IMR-90 (cell line): ENCODE results near the gene CD44. TPM values are rescaled to one million over a fixed set of nuclear protein-coding genes. Genes with fewer than 3 reads are reported as not detected.

Experiments used
- ATAC-seq: fragments of 200-7000 bp; cut with Tn5 transposase; 2 replicates; pipeline ENCODE4 v1.9.1; 2020; ENCODE audit warnings: low read depth, mild to moderate bottlenecking, moderate library complexity
- BruUV-seq: library from RNA; stranded (reverse); fragments of 400-500 nt; replicated peaks from 2 replicates; lab custom pipeline; 2021; lab: Mats Ljungman, UMichigan
- CTCF ChIA-PET: fragments of 300-600 bp; formaldehyde crosslinking; extraction: SDS; loops from one replicate; lab custom pipeline; 2021; ENCODE audit warnings: antibody characterized with exemption; lab: Yijun Ruan, JAX
- POLR2A ChIA-PET: fragments of 300-600 bp; sonication (Branson Sonifier 250); formaldehyde crosslinking; loops from one replicate; lab custom pipeline; 2022; ENCODE audit warnings: antibody characterized with exemption; ENCODE audit not compliant: unreplicated experiment; lab: Charles Lee
- DNase-seq: peaks from one replicate; pipeline ENCODE4 v3.0.0; 2013
- H2AFZ ChIP-seq: replicated peaks from 2 replicates; pipeline ENCODE3; 2013; ENCODE audit warnings: low read length, mild to moderate bottlenecking; ENCODE audit not compliant: poor library complexity
- H2AK5ac ChIP-seq: 2 replicates; pipeline ENCODE4 v1.6.1; 2013; ENCODE audit warnings: low read depth, low read length, inconsistent platforms
- H2AK9ac ChIP-seq: replicated peaks from 2 replicates; pipeline ENCODE3; 2013; ENCODE audit warnings: mild to moderate bottlenecking, low read depth, low read length, moderate library complexity; ENCODE audit not compliant: poor library complexity
- H2BK120ac ChIP-seq: 2 replicates; pipeline ENCODE4 v1.6.1; 2013; ENCODE audit warnings: low read depth, low read length, inconsistent platforms
- H2BK15ac ChIP-seq: 3 replicates; pipeline ENCODE4 v1.6.1; 2013; ENCODE audit warnings: low read depth, low read length, inconsistent platforms
- H2BK20ac ChIP-seq: 2 replicates; pipeline ENCODE4 v1.6.1; 2013; ENCODE audit warnings: low read depth, mild to moderate bottlenecking, inconsistent platforms, low read length, moderate library complexity
- H2BK5ac ChIP-seq: 2 replicates; pipeline ENCODE4 v1.6.1; 2013; ENCODE audit warnings: mild to moderate bottlenecking, low read depth, low read length, inconsistent platforms; ENCODE audit not compliant: poor library complexity, severe bottlenecking
- H3K14ac ChIP-seq: replicated peaks from 2 replicates; pipeline ENCODE4 v1.6.1; 2013; ENCODE audit warnings: low read depth, low read length, inconsistent platforms
- H3K18ac ChIP-seq: 2 replicates; pipeline ENCODE4 v1.6.1; 2013; ENCODE audit warnings: low read depth, low read length, control low read depth
- H3K23ac ChIP-seq: 2 replicates; pipeline ENCODE4 v1.6.1; 2013; ENCODE audit warnings: low read depth, low read length, inconsistent platforms
- H3K27ac ChIP-seq: 2 replicates; pipeline ENCODE4 v1.5.1; 2013; ENCODE audit warnings: mild to moderate bottlenecking, control low read depth, low read length; ENCODE audit not compliant: insufficient read depth
- H3K27me3 ChIP-seq: 2 replicates; pipeline ENCODE4 v1.6.1; 2013; ENCODE audit warnings: low read length; ENCODE audit not compliant: control insufficient read depth, insufficient read depth
- H3K36me3 ChIP-seq: 2 replicates; pipeline ENCODE4 v1.6.1; 2013; ENCODE audit warnings: low read length, mixed read lengths; ENCODE audit not compliant: control insufficient read depth, insufficient read depth
- H3K4ac ChIP-seq: 2 replicates; pipeline ENCODE4 v1.6.1; 2013; ENCODE audit warnings: low read depth, low read length, inconsistent platforms
- H3K4me1 ChIP-seq: 2 replicates; pipeline ENCODE4 v1.6.1; 2013; ENCODE audit warnings: low read length, mixed read lengths; ENCODE audit not compliant: control insufficient read depth, insufficient read depth
- H3K4me2 ChIP-seq: 2 replicates; pipeline ENCODE4 v1.6.1; 2013; ENCODE audit warnings: low read depth, mild to moderate bottlenecking, control low read depth, low read length, moderate library complexity
- H3K4me3 ChIP-seq: 2 replicates; pipeline ENCODE4 v1.5.1; 2013; ENCODE audit warnings: low read depth, mild to moderate bottlenecking, control low read depth, low read length, moderate library complexity; ENCODE audit not compliant: insufficient read depth
- H3K56ac ChIP-seq: 2 replicates; pipeline ENCODE4 v1.6.1; 2013; ENCODE audit warnings: low read length, inconsistent platforms; ENCODE audit not compliant: insufficient read depth; ENCODE audit errors: extremely low read depth
- H3K79me1 ChIP-seq, 2 experiments: 2 replicates each; pipeline ENCODE4 v1.6.1; 2013; ENCODE audit warnings: low read length in 2 of 2, inconsistent platforms in 1 of 2, low read depth in 1 of 2
- H3K9ac ChIP-seq: 2 replicates; pipeline ENCODE4 v1.6.1; 2013; ENCODE audit warnings: low read depth, low read length, control low read depth
- H3K9me1 ChIP-seq: 2 replicates; pipeline ENCODE4 v1.6.1; 2013; ENCODE audit warnings: low read length, inconsistent platforms; ENCODE audit not compliant: insufficient read depth
- H3K9me3 ChIP-seq: 2 replicates; pipeline ENCODE4 v1.6.1; 2013; ENCODE audit warnings: low read length; ENCODE audit not compliant: control insufficient read depth, insufficient read depth
- H4K20me1 ChIP-seq: 2 replicates; pipeline ENCODE4 v1.6.1; 2013; ENCODE audit warnings: low read length, inconsistent platforms; ENCODE audit not compliant: insufficient read depth
- H4K5ac ChIP-seq: 2 replicates; pipeline ENCODE4 v1.6.1; 2013; ENCODE audit warnings: mild to moderate bottlenecking, low read depth, low read length, control low read depth
- H4K8ac ChIP-seq, 2 experiments: 2 replicates each; pipeline ENCODE4 v1.6.1; 2013; ENCODE audit warnings: low read depth in 2 of 2, low read length in 2 of 2, control low read depth in 1 of 2, inconsistent platforms in 1 of 2
- H4K91ac ChIP-seq: 2 replicates; pipeline ENCODE4 v1.6.1; 2013; ENCODE audit warnings: low read depth, low read length, inconsistent platforms; ENCODE audit not compliant: insufficient read depth
- BHLHE40 ChIP-seq: fragments of 150-350 bp; IDR thresholded peaks from 2 replicates; pipeline ENCODE4 v1.6.1; 2016; ENCODE audit warnings: mild to moderate bottlenecking, low read depth, low read length
- CEBPB ChIP-seq: IDR thresholded peaks from 2 replicates; pipeline ENCODE4 v1.6.1; 2012; ENCODE audit warnings: low read depth, low read length, improper control_type of control experiment
- CHD1 ChIP-seq: IDR thresholded peaks from 2 replicates; pipeline ENCODE4 v1.6.1; 2012; ENCODE audit warnings: low read depth, low read length, improper control_type of control experiment
- FOS ChIP-seq: fragments of 150-350 bp; IDR thresholded peaks from 2 replicates; pipeline ENCODE4 v1.6.1; 2016; ENCODE audit warnings: low read depth, low read length
- MAFK ChIP-seq: IDR thresholded peaks from 2 replicates; pipeline ENCODE4 v1.6.1; 2012; ENCODE audit warnings: low read depth, low read length, improper control_type of control experiment
- MAZ ChIP-seq: IDR thresholded peaks from 2 replicates; pipeline ENCODE4 v1.6.1; 2012; ENCODE audit warnings: low read depth, mild to moderate bottlenecking, low read length, improper control_type of control experiment, moderate library complexity, borderline replicate concordance
- MXI1 ChIP-seq: IDR thresholded peaks from 2 replicates; pipeline ENCODE4 v1.6.1; 2012; ENCODE audit warnings: low read depth, mild to moderate bottlenecking, low read length, moderate library complexity, borderline replicate concordance
- NFE2L2 ChIP-seq: fragments of 150-350 bp; IDR thresholded peaks from 2 replicates; pipeline ENCODE4 v1.6.1; 2016; ENCODE audit warnings: low read depth, mild to moderate bottlenecking, low read length
- POLR2A ChIP-seq: IDR thresholded peaks from 2 replicates; pipeline ENCODE4 v1.6.1; 2012; ENCODE audit warnings: mild to moderate bottlenecking, low read depth, low read length
- RAD21 ChIP-seq: IDR thresholded peaks from 2 replicates; pipeline ENCODE4 v1.6.1; 2012; ENCODE audit warnings: low read length, improper control_type of control experiment
- RCOR1 ChIP-seq: IDR thresholded peaks from 2 replicates; pipeline ENCODE4 v1.6.1; 2012; ENCODE audit warnings: mild to moderate bottlenecking, low read length, improper control_type of control experiment; ENCODE audit not compliant: insufficient replicate concordance
- RFX5 ChIP-seq: IDR thresholded peaks from 2 replicates; pipeline ENCODE4 v1.8.0; 2012; ENCODE audit warnings: low read depth, mild to moderate bottlenecking, low read length, moderate library complexity
- SMC3 ChIP-seq: fragments of 150-350 bp; IDR thresholded peaks from 2 replicates; pipeline ENCODE4 v1.6.1; 2016; ENCODE audit warnings: low read depth, mild to moderate bottlenecking, antibody characterized with exemption, low read length, moderate library complexity
- WGBS, 2 experiments: methylation state at CpG; one replicate each; pipeline versions ENCODE4 v1.1.5 to v1.1.7; 2013; ENCODE audit warnings: missing lambda C conversion rate in 2 of 2; ENCODE audit not compliant: insufficient read length in 1 of 2; ENCODE audit errors: extremely low coverage in 2 of 2; 5-methylcytosine and 5-hydroxymethylcytosine counted together
- dilution Hi-C: fragments of 300-500 bp; cut with HindIII; formaldehyde crosslinking; loops from one replicate; pipeline ENCODE4 v1.14.3; 2018; ENCODE audit warnings: low sequenced_read_pairs; ENCODE audit not compliant: unreplicated experiment
- in situ Hi-C: fragments of 300-500 bp; cut with MboI; formaldehyde crosslinking; loops from 3 replicates; pipeline ENCODE4 v1.14.3; 2019; ENCODE audit warnings: low sequenced_read_pairs, inconsistent platforms, mixed read lengths
- intact Hi-C: fragments of 100-400 bp; cut with micrococcal nuclease; formaldehyde crosslinking; loops from 2 replicates; pipeline ENCODE4 v1.10.0; 2022
- polyA plus RNA-seq, 3 experiments: library from polyadenylated mRNA; depleted of rRNA; stranded (reverse); fragments of >200 nt; gene quantifications; 2 replicates each; pipeline ENCODE4 v1.2.3, GENCODE V29; 2012; ENCODE audit warnings: low replicate concordance in 1 of 3
- total RNA-seq: library from RNA; depleted of rRNA; stranded (reverse); fragments of >200 nt; gene quantifications from 2 replicates; pipeline ENCODE4 v1.2.3, GENCODE V29; 2012
- TF ChIP-seq, protein P1 (sequence below): fragments of 150-350 bp; IDR thresholded peaks from 2 replicates; pipeline ENCODE4 v1.6.1; 2017; ENCODE audit warnings: mild to moderate bottlenecking, antibody characterized with exemption, low read length, low read depth
- TF ChIP-seq, protein P2 (sequence below): conservative IDR thresholded peaks from 2 replicates; pipeline ENCODE4 v1.5.1; 2012; ENCODE audit warnings: mild to moderate bottlenecking, low read depth, low read length, improper control_type of control experiment
- TF ChIP-seq, protein P3 (sequence below): fragments of 150-350 bp; IDR thresholded peaks from 2 replicates; pipeline ENCODE4 v1.6.1; 2016; ENCODE audit warnings: low read depth, mild to moderate bottlenecking, low read length, moderate library complexity, borderline replicate concordance

The CD44 gene
- total and polyA plus RNA-seq, 2 of the 4 experiments (the other 2 are of a cell fraction) = 357 to 947 TPM

DNA sequence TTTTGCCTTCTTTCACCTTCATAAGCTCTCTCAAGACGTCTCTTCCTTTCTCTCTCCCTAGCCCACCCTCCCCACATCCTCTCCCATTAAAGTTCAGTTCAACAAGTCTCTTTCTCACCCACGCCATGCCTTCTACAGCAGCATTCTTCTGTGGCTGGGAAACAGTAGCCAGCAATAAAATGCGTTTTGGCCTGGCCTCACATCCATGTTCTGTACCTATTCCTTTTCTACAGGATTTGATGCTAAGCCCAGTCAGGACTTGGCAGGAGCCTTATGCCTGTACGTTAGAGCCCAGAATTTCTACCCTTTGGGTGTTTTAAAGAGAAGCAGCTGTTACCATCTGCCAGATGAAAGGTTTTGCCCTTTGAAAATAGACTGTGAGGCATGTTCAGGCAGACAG is 7.1 kb upstream of the CD44 start:
- Histone ChIP-seq H2AK9ac (no peak overlapping the region), H3K18ac (no peak overlapping the region), H3K9me1 (0 out of 2 replicates have a peak, but pooled peaks cover 4% of the 10 kb centered on the region), H4K91ac (no peak overlapping the region), H3K4me3 (no peak overlapping the region), H2BK5ac (no peak overlapping the region), H2BK15ac (no peak overlapping the region), H3K9ac (no peak overlapping the region), H3K4me1 (peaks cover 2% of the 10 kb centered on the region), H2AFZ (no peak overlapping the region), H3K27me3 (no peaks in the 10 kb centered on the region), H3K4me2 (no peak overlapping the region), H4K8ac (no peak overlapping the region), H2BK20ac (no peak overlapping the region; the same call in 1 of the 2 replicates), H3K27ac (no peak overlapping the region), H3K23ac (no peak overlapping the region), H2AK5ac (no peak overlapping the region), H3K9me3 (no peaks in the 10 kb centered on the region), H3K4ac (no peak overlapping the region), H3K56ac (no peak overlapping the region), H4K5ac (no peak overlapping the region), H3K79me1 (0 out of 4 replicates have a peak, but pooled peaks cover 0 to 8% of the 10 kb centered on the region in 2 experiments), H3K36me3 (no peaks in the 10 kb centered on the region), H4K20me1 (no peaks in the 10 kb centered on the region), H2BK120ac (no peak overlapping the region), H3K14ac (no peak overlapping the region)
- no peak for DNase-seq
- dilution Hi-C loops = no loop called here
- ChIA-PET POLR2A (no interaction called here), CTCF (interaction anchor here (0.6 kb wide), 1 partner anchor 39 kb away, joined by 4 read pairs; no protein-coding TSS in a partner anchor)
- BruUV-seq = no TSS peak
- in situ Hi-C loops = no loop called here
- TF ChIP-seq, protein P1, sequence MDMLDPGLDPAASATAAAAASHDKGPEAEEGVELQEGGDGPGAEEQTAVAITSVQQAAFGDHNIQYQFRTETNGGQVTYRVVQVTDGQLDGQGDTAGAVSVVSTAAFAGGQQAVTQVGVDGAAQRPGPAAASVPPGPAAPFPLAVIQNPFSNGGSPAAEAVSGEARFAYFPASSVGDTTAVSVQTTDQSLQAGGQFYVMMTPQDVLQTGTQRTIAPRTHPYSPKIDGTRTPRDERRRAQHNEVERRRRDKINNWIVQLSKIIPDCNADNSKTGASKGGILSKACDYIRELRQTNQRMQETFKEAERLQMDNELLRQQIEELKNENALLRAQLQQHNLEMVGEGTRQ = no peak
- TF ChIP-seq CEBPB (no peak), BHLHE40 (no peak), NFE2L2 (no peak), MAFK (no peak), MAZ (no peak), FOS (no peak), CHD1 (no peak), RFX5 (no peak), POLR2A (no peak), RAD21 (no peak), RCOR1 (no peak), SMC3 (no peak), MXI1 (no peak)
- TF ChIP-seq, protein P2, sequence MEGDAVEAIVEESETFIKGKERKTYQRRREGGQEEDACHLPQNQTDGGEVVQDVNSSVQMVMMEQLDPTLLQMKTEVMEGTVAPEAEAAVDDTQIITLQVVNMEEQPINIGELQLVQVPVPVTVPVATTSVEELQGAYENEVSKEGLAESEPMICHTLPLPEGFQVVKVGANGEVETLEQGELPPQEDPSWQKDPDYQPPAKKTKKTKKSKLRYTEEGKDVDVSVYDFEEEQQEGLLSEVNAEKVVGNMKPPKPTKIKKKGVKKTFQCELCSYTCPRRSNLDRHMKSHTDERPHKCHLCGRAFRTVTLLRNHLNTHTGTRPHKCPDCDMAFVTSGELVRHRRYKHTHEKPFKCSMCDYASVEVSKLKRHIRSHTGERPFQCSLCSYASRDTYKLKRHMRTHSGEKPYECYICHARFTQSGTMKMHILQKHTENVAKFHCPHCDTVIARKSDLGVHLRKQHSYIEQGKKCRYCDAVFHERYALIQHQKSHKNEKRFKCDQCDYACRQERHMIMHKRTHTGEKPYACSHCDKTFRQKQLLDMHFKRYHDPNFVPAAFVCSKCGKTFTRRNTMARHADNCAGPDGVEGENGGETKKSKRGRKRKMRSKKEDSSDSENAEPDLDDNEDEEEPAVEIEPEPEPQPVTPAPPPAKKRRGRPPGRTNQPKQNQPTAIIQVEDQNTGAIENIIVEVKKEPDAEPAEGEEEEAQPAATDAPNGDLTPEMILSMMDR = no peak
- TF ChIP-seq, protein P3, sequence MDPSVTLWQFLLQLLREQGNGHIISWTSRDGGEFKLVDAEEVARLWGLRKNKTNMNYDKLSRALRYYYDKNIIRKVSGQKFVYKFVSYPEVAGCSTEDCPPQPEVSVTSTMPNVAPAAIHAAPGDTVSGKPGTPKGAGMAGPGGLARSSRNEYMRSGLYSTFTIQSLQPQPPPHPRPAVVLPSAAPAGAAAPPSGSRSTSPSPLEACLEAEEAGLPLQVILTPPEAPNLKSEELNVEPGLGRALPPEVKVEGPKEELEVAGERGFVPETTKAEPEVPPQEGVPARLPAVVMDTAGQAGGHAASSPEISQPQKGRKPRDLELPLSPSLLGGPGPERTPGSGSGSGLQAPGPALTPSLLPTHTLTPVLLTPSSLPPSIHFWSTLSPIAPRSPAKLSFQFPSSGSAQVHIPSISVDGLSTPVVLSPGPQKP = no peak
- WGBS, 2 experiments = 82% methylated on average over 2 of the region's 4 CpGs; no CpG with 5 or more reads in 1 of the 2 experiments
- intact Hi-C loops = no loop called here
- no peak for ATAC-seq
